Mesenchymal stem cell (in vitro differentiated cells and primary cell): ENCODE data around the gene PYGO2.

Source experiments
- DNase-seq: peaks from one replicate; pipeline ENCODE4 v3.0.0-alpha.2; 2013
- H2AFZ ChIP-seq: one replicate; pipeline ENCODE4 v1.6.1; 2013; ENCODE audit warnings: low read depth, mild to moderate bottlenecking, control low read depth, inconsistent platforms, low read length, moderate library complexity
- H2AK5ac ChIP-seq: 2 replicates; pipeline ENCODE4 v1.6.1; 2013; ENCODE audit warnings: low read length, moderate library complexity, mild to moderate bottlenecking, inconsistent platforms; ENCODE audit not compliant: severe bottlenecking
- H2BK120ac ChIP-seq: one replicate; pipeline ENCODE4 v1.6.1; 2013; ENCODE audit warnings: low read depth, mild to moderate bottlenecking, inconsistent platforms, low read length, moderate library complexity
- H2BK12ac ChIP-seq, 2 experiments: one replicate each; pipeline ENCODE4 v1.6.1; 2013; ENCODE audit warnings: inconsistent platforms in 2 of 2, low read length in 2 of 2, mild to moderate bottlenecking in 2 of 2, moderate library complexity in 2 of 2, control low read depth in 1 of 2
- H2BK15ac ChIP-seq: one replicate; pipeline ENCODE4 v1.6.1; 2013; ENCODE audit warnings: mild to moderate bottlenecking, low read depth, inconsistent platforms; ENCODE audit not compliant: poor library complexity, severe bottlenecking
- H2BK5ac ChIP-seq: 2 replicates; pipeline ENCODE4 v1.6.1; 2013; ENCODE audit warnings: low read depth, mild to moderate bottlenecking, low read length, control low read depth, inconsistent platforms; ENCODE audit not compliant: poor library complexity, severe bottlenecking
- H3K14ac ChIP-seq, 2 experiments: one replicate each; pipeline ENCODE4 v1.6.1; 2013; ENCODE audit warnings: inconsistent platforms in 2 of 2, low read length in 2 of 2, control low read depth in 1 of 2, mild to moderate bottlenecking in 1 of 2, moderate library complexity in 1 of 2
- H3K18ac ChIP-seq, 2 experiments: one replicate each; pipeline ENCODE4 v1.6.1; 2013; ENCODE audit warnings: inconsistent platforms in 2 of 2, low read length in 2 of 2, control low read depth in 1 of 2, low read depth in 1 of 2, mild to moderate bottlenecking in 1 of 2
- H3K23ac ChIP-seq, 2 experiments: one replicate each; pipeline ENCODE4 v1.6.1; 2013; ENCODE audit warnings: inconsistent platforms in 2 of 2, low read length in 2 of 2, mild to moderate bottlenecking in 2 of 2, moderate library complexity in 2 of 2, control low read depth in 1 of 2
- H3K27ac ChIP-seq: 2 replicates; pipeline ENCODE4 v1.5.1; 2013; ENCODE audit warnings: mild to moderate bottlenecking, moderate library complexity, low read length, control low read depth, inconsistent platforms; ENCODE audit not compliant: poor library complexity, severe bottlenecking
- H3K27me3 ChIP-seq, 2 experiments: 2 replicates each; pipeline versions ENCODE4 v1.6.1 to v1.7.0; 2013; ENCODE audit warnings: low read length in 2 of 2, mild to moderate bottlenecking in 2 of 2, moderate library complexity in 2 of 2, control low read depth in 1 of 2, inconsistent platforms in 1 of 2; ENCODE audit not compliant: control insufficient read depth in 1 of 2, insufficient read depth in 1 of 2
- H3K36me3 ChIP-seq, 2 experiments: 2 replicates each; pipeline versions ENCODE4 v1.6.1 to v1.7.0; 2013; ENCODE audit warnings: low read length in 2 of 2, control low read depth in 1 of 2, inconsistent platforms in 1 of 2, low read depth in 1 of 2, mild to moderate bottlenecking in 1 of 2; ENCODE audit not compliant: insufficient read depth in 2 of 2, control insufficient read depth in 1 of 2
- H3K4ac ChIP-seq, 2 experiments: one replicate each; pipeline ENCODE4 v1.6.1; 2013; ENCODE audit warnings: inconsistent platforms in 2 of 2, low read length in 2 of 2, mild to moderate bottlenecking in 2 of 2, moderate library complexity in 2 of 2, control low read depth in 1 of 2, low read depth in 1 of 2
- H3K4me1 ChIP-seq: 2 replicates; pipeline ENCODE4 v1.6.1; 2013; ENCODE audit warnings: low read depth, low read length, control low read depth; ENCODE audit not compliant: control insufficient read depth, insufficient read depth
- H3K4me2 ChIP-seq: 2 replicates; pipeline ENCODE4 v1.6.1; 2013; ENCODE audit warnings: low read length, mild to moderate bottlenecking, inconsistent platforms; ENCODE audit not compliant: poor library complexity, severe bottlenecking
- H3K4me3 ChIP-seq, 2 experiments: 2 replicates each; pipeline versions ENCODE4 v1.5.1 to v1.7.0; 2013; ENCODE audit warnings: low read length in 2 of 2, mild to moderate bottlenecking in 2 of 2, control low read depth in 1 of 2, low read depth in 1 of 2; ENCODE audit not compliant: insufficient read depth in 1 of 2
- H3K79me1 ChIP-seq: replicated peaks from 2 replicates; pipeline ENCODE4 v1.6.1; 2013; ENCODE audit warnings: mild to moderate bottlenecking, control low read depth, low read length, inconsistent platforms; ENCODE audit not compliant: poor library complexity, severe bottlenecking
- H3K9ac ChIP-seq: 2 replicates; pipeline ENCODE4 v1.7.0; 2013; ENCODE audit warnings: mild to moderate bottlenecking, low read length, moderate library complexity
- H3K9me3 ChIP-seq: 2 replicates; pipeline ENCODE4 v1.7.0; 2013; ENCODE audit warnings: mild to moderate bottlenecking, low read length; ENCODE audit not compliant: control insufficient read depth
- H4K8ac ChIP-seq: one replicate; pipeline ENCODE4 v1.6.1; 2013; ENCODE audit warnings: inconsistent platforms, mild to moderate bottlenecking, low read length, moderate library complexity
- H4K91ac ChIP-seq: one replicate; pipeline ENCODE4 v1.6.1; 2013; ENCODE audit warnings: mild to moderate bottlenecking, low read length, inconsistent platforms
- whole genome bisulfite sequencing: methylation state at CpG from one replicate; pipeline ENCODE4 v1.1.7; 2013; ENCODE audit warnings: mixed read lengths; 5-methylcytosine and 5-hydroxymethylcytosine counted together

The PYGO2 gene

DNA sequence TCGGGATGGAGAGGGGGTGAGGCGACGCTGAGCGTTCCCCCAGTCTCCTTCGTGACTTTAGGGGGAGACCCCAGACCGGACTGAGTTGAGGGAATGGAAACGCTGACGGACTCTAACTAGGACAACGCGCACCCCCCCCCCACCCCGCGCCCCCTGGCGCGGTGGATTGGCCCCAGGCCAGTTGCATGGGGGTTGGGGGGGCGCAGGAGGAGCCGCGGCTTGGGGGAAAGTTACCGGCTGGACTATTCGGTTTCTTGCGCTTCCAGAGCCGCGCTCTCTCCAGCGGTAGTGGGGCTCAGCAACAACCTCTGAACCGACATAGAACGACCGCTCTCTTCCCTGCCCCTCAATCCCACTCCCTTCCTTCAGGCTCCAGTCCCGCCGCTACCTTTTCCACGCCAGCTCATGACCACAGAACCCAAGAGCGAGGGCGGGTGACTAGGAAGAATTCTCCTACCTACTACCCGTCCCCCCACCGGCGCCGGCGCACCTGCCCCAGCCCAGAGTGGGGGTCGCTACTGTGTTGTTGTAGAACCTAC lies 41.7 kb upstream of the PYGO2 start:
- H3K79me1 ChIP-seq: peaks cover 15% of the 10 kb centered on the region
- peak overlapping the region; percentile 97 for H4K91ac ChIP-seq
- H2BK120ac ChIP-seq: peak overlapping the region; percentile 98
- DNase-seq: peak; percentile 56
- H3K4me1 ChIP-seq: peaks cover 42% of the 10 kb centered on the region
- peak overlapping the region; percentile 96 for H3K9ac ChIP-seq
- H3K27me3 ChIP-seq: no peaks in the 10 kb centered on the region
- H2AK5ac ChIP-seq: peak overlapping the region; percentile 55
- H3K4me2 ChIP-seq: peak overlapping the region; percentile 62
- peak overlapping the region; percentile 91 for H4K8ac ChIP-seq
- H2AFZ ChIP-seq: no peak overlapping the region
- peak overlapping the region; percentile 93 for H2BK15ac ChIP-seq
- H3K4me3 ChIP-seq: peak overlapping the region; percentile 83 to 100
- H2BK12ac ChIP-seq: peak overlapping the region; percentile 15 to 61
- peaks cover 3 to 27% of the 10 kb centered on the region in 2 experiments for H3K36me3 ChIP-seq
- peak overlapping the region; percentile 87 for H3K27ac ChIP-seq
- peak overlapping the region; percentile 88 to 98 for H3K18ac ChIP-seq
- peak overlapping the region in 1 of 2 experiments; percentile 97 for H3K14ac ChIP-seq
- under 1% methylated on average over 15 of the region's 37 CpGs for WGBS
- H3K23ac ChIP-seq: peak overlapping the region in 1 of 2 experiments; percentile 86
- H2BK5ac ChIP-seq: peak overlapping the region; percentile 68
- H3K4ac ChIP-seq: peak overlapping the region; percentile 85 to 89
- H3K9me3 ChIP-seq: no peaks in the 10 kb centered on the region

DNA sequence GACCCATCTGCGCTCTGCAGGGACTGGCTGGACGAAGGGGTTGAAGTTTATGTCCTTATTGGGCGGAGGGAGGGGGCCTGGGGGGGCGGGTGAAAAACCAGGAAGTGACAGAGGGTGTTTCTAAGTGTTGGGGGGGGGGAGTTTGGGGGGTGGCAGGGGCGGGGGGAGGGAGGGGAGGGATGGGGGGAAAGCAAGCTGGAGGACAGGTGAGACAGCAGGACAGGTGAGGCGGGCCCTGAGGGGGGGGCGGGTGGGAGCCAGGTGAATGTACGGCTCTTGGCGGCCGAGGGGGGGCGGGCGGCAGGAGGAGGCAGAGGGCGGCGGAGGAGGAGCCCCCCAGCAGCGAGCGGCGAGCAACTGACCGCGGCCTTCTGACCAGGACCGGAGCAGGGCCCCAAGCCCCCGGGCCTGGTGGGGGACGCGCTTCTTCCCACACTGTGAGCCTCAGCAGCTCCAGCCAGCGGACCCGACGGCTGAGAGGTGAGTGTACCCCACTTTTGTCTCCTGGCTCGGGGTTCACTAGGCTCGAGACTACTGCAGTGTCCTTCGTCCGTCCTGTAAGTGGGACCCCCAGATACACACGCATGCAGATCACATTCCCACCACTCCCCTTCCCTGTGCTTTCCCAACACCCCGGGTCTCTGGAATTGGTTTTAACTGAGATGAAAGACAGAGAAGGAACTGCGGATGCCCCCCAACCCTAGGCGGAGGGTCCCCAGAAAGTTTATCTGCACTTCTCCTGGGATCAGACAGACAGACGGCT lies 41.1 kb upstream of the PYGO2 start, which contains the start of gene ZBTB7B:
ZBTB7B (plus strand) TSS at position 339 of the 763 bp plus-strand sequence. CDS start 11,859 bp downstream, outside the sequence.
- H2BK12ac ChIP-seq: peak within 1 kb of the TSS; percentile 46 to 94
- peaks cover 39% of the 10 kb centered on the region for H3K4me1 ChIP-seq
- peaks cover 3 to 21% of the 10 kb centered on the region in 2 experiments for H3K36me3 ChIP-seq
- H4K8ac ChIP-seq: peak within 1 kb of the TSS; percentile 94
- H3K4me2 ChIP-seq: peak within 1 kb of the TSS; percentile 93
- H4K91ac ChIP-seq: peak within 1 kb of the TSS; percentile 97
- H3K27ac ChIP-seq: peak within 1 kb of the TSS; percentile 93
- H3K4me3 ChIP-seq: peak within 1 kb of the TSS; percentile 83 to 100
- H2AK5ac ChIP-seq: peak within 1 kb of the TSS; percentile 55
- H3K79me1 ChIP-seq: peaks cover 16% of the 10 kb centered on the region
- peak within 1 kb of the TSS; percentile 89 for H3K4ac ChIP-seq
- H2BK120ac ChIP-seq: peak within 1 kb of the TSS; percentile 98
- H2AFZ ChIP-seq: no peak within 1 kb of the TSS
- peak; percentile 66 for DNase-seq
- no peaks in the 10 kb centered on the region for H3K27me3 ChIP-seq
- peak within 1 kb of the TSS in 1 of 2 experiments; percentile 86 for H3K23ac ChIP-seq
- H2BK5ac ChIP-seq: peak within 1 kb of the TSS; percentile 92
- peak within 1 kb of the TSS; percentile 96 for H3K9ac ChIP-seq
- under 1% methylated on average over 19 of the region's 35 CpGs for WGBS
- peak within 1 kb of the TSS in 1 of 2 experiments; percentile 97 for H3K14ac ChIP-seq
- H3K9me3 ChIP-seq: no peaks in the 10 kb centered on the region
- peak within 1 kb of the TSS; percentile 98 for H3K18ac ChIP-seq
- H2BK15ac ChIP-seq: peak within 1 kb of the TSS; percentile 93

GRCh38 chr1:155001675-155002463 lies 40.3 kb upstream of the PYGO2 start:
- H3K23ac ChIP-seq: no peak overlapping the region

More at GRCh38 chr1:155001675-155002463, 40.3 kb upstream of the PYGO2 start:
- peak overlapping the region; percentile 74 to 87 for H3K4me3 ChIP-seq
- H2BK12ac ChIP-seq: peak overlapping the region; percentile 72 to 94
- peak; percentile 99 for DNase-seq
- H3K4me2 ChIP-seq: peak overlapping the region; percentile 93
- under 1% methylated on average over 36 of the region's 38 CpGs for WGBS
- no peaks in the 10 kb centered on the region for H3K9me3 ChIP-seq
- H2AFZ ChIP-seq: no peak overlapping the region
- H2AK5ac ChIP-seq: peak overlapping the region; percentile 53
- H3K36me3 ChIP-seq: peaks cover 2 to 13% of the 10 kb centered on the region in 2 experiments
- H3K79me1 ChIP-seq: peaks cover 10% of the 10 kb centered on the region
- H4K8ac ChIP-seq: peak overlapping the region; percentile 94
- H2BK5ac ChIP-seq: peak overlapping the region; percentile 92
- H3K18ac ChIP-seq: peak overlapping the region; percentile 88 to 98
- H3K14ac ChIP-seq: peak overlapping the region in 1 of 2 experiments; percentile 76
- H2BK15ac ChIP-seq: peak overlapping the region; percentile 87
- H3K27ac ChIP-seq: peak overlapping the region; percentile 93
- peak overlapping the region in 1 of 2 experiments; percentile 89 for H3K4ac ChIP-seq
- peak overlapping the region; percentile 88 for H3K9ac ChIP-seq
- peaks cover 36% of the 10 kb centered on the region for H3K4me1 ChIP-seq
- H2BK120ac ChIP-seq: peak overlapping the region; percentile 77
- peak overlapping the region; percentile 85 for H4K91ac ChIP-seq
- H3K27me3 ChIP-seq: no peaks in the 10 kb centered on the region
